ENCODE results near the gene ATG7.
"Not testable (repeated sequence)": the region's sequence is repeated elsewhere in the genome, so short reads cannot be mapped to it uniquely, and the experiment has no call there.

DNA sequence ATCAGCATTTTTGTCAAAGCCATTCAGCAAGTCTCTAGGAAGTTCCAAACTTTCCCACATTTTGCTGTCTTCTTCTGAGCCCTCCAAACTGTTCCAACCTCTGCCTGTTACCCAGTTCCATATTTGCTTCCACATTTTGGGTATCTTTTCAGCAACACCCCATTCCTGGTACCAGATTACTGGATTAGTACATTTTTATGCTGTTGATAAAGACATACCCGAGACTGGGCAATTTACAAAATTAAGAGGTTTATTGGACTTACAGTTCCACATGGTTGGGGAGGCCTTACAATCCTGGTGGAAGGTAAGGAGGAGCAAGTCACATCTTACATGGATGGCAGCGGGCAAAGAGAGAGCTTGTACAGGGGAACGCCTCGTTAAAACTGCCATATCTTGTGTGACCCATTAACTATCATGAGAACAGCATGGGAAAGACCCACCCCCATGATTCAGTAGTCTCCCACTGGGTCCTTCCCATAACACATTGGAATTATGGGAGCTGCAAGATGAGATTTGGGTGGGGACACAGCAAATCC is 136.2 kb downstream of the ATG7 start:
- TF ChIP-seq, protein P1, sequence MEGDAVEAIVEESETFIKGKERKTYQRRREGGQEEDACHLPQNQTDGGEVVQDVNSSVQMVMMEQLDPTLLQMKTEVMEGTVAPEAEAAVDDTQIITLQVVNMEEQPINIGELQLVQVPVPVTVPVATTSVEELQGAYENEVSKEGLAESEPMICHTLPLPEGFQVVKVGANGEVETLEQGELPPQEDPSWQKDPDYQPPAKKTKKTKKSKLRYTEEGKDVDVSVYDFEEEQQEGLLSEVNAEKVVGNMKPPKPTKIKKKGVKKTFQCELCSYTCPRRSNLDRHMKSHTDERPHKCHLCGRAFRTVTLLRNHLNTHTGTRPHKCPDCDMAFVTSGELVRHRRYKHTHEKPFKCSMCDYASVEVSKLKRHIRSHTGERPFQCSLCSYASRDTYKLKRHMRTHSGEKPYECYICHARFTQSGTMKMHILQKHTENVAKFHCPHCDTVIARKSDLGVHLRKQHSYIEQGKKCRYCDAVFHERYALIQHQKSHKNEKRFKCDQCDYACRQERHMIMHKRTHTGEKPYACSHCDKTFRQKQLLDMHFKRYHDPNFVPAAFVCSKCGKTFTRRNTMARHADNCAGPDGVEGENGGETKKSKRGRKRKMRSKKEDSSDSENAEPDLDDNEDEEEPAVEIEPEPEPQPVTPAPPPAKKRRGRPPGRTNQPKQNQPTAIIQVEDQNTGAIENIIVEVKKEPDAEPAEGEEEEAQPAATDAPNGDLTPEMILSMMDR (IDR thresholded peaks at IDR 0.05): not testable (repeated sequence)
- not testable (repeated sequence) for TF ChIP-seq POLR2A (IDR thresholded peaks at IDR 0.05)

Measured in uterus (tissue), 2 donors.